HUES48 (cell line): Measurements from ENCODE around the gene BNC2.
A peak's percentile ranks its signal among the peaks of the same experiment; 100 is the strongest.

Source experiments
- H3K27ac ChIP-seq: one replicate; pipeline ENCODE4 v1.7.0; 2013; ENCODE audit warnings: low read depth, low read length, inconsistent platforms
- H3K27me3 ChIP-seq: 2 replicates; pipeline ENCODE4 v1.6.1; 2013; ENCODE audit warnings: mild to moderate bottlenecking, low read length; ENCODE audit not compliant: control insufficient read depth, insufficient read depth
- H3K36me3 ChIP-seq: 2 replicates; pipeline ENCODE4 v1.6.1; 2013; ENCODE audit warnings: low read length; ENCODE audit not compliant: control insufficient read depth, insufficient read depth
- H3K4me1 ChIP-seq: 2 replicates; pipeline ENCODE4 v1.6.1; 2013; ENCODE audit warnings: mild to moderate bottlenecking, low read length; ENCODE audit not compliant: control insufficient read depth, insufficient read depth
- H3K4me3 ChIP-seq: 2 replicates; pipeline ENCODE4 v1.5.1; 2013; ENCODE audit warnings: mild to moderate bottlenecking, low read depth, low read length
- H3K9ac ChIP-seq: 2 replicates; pipeline ENCODE4 v1.6.1; 2013; ENCODE audit warnings: mild to moderate bottlenecking, low read depth, low read length, moderate library complexity
- H3K9me3 ChIP-seq: 2 replicates; pipeline ENCODE4 v1.6.1; 2013; ENCODE audit warnings: low read length; ENCODE audit not compliant: control insufficient read depth, insufficient read depth

Gene BNC2

DNA sequence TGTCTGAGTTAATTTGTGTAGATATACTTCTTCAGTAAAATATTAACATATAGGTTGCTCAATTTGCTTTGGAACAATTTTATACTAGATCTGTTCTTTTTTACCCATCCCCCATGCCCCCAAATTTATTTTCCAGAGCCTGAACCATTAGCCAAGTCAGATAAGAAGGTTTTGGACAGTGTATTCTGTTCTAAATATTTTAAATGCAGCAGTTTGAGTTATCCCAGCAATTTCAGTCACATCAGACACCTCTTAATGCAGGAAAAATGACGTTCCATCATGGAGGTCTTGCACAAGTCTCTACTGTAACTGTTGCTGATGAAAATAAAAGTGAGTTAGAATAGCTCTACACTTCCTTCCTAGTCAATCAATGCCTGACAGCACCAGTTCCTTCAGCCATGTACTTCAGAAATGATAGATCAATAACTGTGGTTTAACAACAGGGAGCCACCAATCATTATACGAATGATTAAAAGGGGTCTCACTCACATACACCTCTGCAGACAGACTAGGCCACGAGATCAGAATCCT, 215.8 kb downstream of the BNC2 start:
- no peaks in the 10 kb centered on the region for H3K36me3 ChIP-seq
- H3K9me3 ChIP-seq = no peaks in the 10 kb centered on the region
- H3K27me3 ChIP-seq = no peaks in the 10 kb centered on the region
- H3K4me3 ChIP-seq = no peak overlapping the region
- H3K9ac ChIP-seq = no peak overlapping the region
- no peak overlapping the region for H3K27ac ChIP-seq
- peaks cover 71% of the 10 kb centered on the region for H3K4me1 ChIP-seq

DNA sequence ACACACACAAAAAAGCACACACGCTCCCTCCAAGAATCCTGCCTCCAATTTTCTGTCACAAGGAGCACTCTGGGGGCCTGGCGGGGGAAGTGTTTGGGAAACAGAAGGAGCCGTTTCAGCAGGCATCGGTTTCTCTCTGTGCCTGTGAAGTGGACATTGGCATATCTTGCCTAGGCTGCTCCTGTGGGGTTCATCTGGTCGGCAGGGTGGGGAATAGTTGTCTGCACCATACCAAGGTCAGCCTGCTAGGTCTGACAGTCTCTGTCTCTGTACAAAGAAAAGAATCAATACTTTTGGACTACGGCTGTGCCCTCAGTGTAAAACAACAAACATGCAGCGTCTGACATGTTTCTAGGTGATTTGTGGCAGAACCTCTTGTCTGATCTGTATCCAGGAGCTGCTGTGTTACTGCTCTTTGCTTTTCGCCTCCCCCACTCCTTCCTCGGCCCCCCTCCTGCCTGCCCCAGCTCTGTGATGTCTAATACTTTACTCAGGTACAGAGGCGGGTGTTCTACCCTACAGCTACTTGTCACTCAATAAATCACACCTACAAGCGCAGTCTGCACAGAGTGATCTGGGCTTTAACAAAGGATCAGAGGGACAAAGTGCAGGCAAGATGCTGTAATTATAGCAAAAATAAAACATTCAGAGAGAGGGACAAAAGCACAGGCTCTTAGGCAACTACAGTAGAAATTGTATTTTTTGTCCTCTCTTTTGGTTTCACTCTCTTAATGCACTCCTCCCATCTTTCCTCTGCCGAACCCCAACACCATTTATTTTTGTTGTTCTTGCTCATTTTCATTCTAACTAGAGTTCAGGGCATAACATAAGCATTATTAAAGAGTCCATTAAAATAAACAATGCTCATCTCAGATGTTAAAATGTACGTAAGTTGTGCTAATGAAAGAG, 216.7 kb downstream of the BNC2 start:
- H3K36me3 ChIP-seq = no peaks in the 10 kb centered on the region
- no peak overlapping the region for H3K27ac ChIP-seq
- 0 out of 2 replicates have a peak overlapping the region, but pooled peaks have one; percentile 6 for H3K9ac ChIP-seq

GRCh38 chr9:16652582-16652981, 217.9 kb downstream of the BNC2 start:
- no peak overlapping the region for H3K4me3 ChIP-seq
- H3K27me3 ChIP-seq = no peaks in the 10 kb centered on the region
- no peak overlapping the region for H3K9ac ChIP-seq
- no peaks in the 10 kb centered on the region for H3K9me3 ChIP-seq
- peak overlapping the region; percentile 39 for H3K27ac ChIP-seq
- H3K36me3 ChIP-seq = no peaks in the 10 kb centered on the region
- H3K4me1 ChIP-seq = peaks cover 82% of the 10 kb centered on the region

More for the DNA sequence above, 216.7 kb downstream of the BNC2 start:
- Histone ChIP-seq H3K9me3 (no peaks in the 10 kb centered on the region), H3K4me1 (peaks cover 80% of the 10 kb centered on the region), H3K4me3 (peak overlapping the region; percentile 4; the same call in 1 of the 2 replicates), H3K27me3 (no peaks in the 10 kb centered on the region)

GRCh38 chr9:16651446-16651964, 219.0 kb downstream of the BNC2 start:
- Histone ChIP-seq H3K4me3 (no peak overlapping the region), H3K9me3 (no peaks in the 10 kb centered on the region), H3K36me3 (no peaks in the 10 kb centered on the region), H3K9ac (no peak overlapping the region), H3K27ac (no peak overlapping the region), H3K4me1 (peaks cover 73% of the 10 kb centered on the region), H3K27me3 (no peaks in the 10 kb centered on the region)

GRCh38 chr9:16645970-16646369, 224.5 kb downstream of the BNC2 start:
- Histone ChIP-seq H3K27me3 (no peaks in the 10 kb centered on the region), H3K27ac (no peak overlapping the region), H3K4me3 (no peak overlapping the region), H3K9ac (no peak overlapping the region), H3K36me3 (no peaks in the 10 kb centered on the region), H3K9me3 (no peaks in the 10 kb centered on the region), H3K4me1 (peaks cover 25% of the 10 kb centered on the region)

DNA sequence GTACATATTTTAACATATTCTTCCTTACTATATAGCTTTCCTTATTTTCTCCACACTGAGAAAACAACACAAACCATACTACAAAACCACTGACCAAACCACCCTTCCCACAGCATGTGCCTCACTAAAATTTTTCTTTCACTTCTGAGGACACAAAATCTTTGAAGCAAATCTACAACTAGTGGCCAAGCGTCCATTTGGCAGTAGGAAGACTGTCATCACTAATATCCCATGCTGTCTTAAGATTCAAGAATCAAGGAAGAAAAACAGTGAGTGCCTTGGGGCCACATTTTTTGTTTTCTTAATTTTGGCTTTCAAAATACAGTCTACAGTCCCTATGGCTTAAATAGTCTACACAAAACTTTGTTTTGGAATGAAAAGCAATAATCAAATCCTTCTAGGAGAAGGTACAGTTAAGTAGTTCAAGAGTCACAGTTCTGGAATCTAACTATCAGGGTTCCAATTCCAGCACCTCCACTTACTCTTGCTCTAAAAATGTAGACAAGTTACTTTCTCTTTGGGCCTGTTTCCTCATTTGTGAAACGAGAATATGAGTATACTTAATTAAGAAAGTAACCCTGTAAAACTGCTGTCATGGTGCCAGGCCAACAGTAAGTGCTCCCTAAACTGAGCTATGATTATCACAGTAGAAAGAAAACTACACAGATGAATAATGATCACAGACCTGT, 227.9 kb downstream of the BNC2 start:
- no peak overlapping the region for H3K9ac ChIP-seq
- no peaks in the 10 kb centered on the region for H3K9me3 ChIP-seq
- no peaks in the 10 kb centered on the region for H3K36me3 ChIP-seq
- H3K4me1 ChIP-seq = peaks cover 16% of the 10 kb centered on the region
- no peak overlapping the region for H3K27ac ChIP-seq
- H3K4me3 ChIP-seq = no peak overlapping the region
- H3K27me3 ChIP-seq = no peaks in the 10 kb centered on the region

DNA sequence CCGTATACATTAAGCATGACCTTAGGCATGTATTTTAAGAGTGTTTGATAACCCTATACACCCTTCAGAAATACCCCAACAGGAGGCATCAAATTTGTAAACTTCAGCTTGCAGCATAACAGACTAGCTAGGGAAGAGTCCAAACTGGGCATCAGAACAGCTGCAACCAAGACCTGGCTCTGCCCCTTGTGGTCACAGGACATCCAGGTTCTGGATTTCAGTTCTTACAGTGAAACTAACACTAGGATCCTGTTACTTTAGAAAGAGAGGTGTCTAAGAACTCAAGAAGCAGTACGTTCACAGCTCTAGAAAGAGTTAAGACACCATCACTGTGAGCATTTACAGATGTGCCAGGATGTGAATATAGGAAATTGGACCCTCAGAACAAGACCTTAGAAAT, 229.8 kb downstream of the BNC2 start:
- Histone ChIP-seq H3K9ac (no peak overlapping the region), H3K4me1 (peaks cover 26% of the 10 kb centered on the region), H3K27ac (no peak overlapping the region), H3K27me3 (no peaks in the 10 kb centered on the region), H3K4me3 (no peak overlapping the region), H3K9me3 (no peaks in the 10 kb centered on the region), H3K36me3 (no peaks in the 10 kb centered on the region)

GRCh38 chr9:16639644-16640043, 230.8 kb downstream of the BNC2 start:
- Histone ChIP-seq H3K9ac (no peak overlapping the region), H3K4me3 (no peak overlapping the region), H3K36me3 (no peaks in the 10 kb centered on the region), H3K27me3 (no peaks in the 10 kb centered on the region), H3K4me1 (peaks cover 23% of the 10 kb centered on the region), H3K27ac (no peak overlapping the region), H3K9me3 (no peaks in the 10 kb centered on the region)

DNA sequence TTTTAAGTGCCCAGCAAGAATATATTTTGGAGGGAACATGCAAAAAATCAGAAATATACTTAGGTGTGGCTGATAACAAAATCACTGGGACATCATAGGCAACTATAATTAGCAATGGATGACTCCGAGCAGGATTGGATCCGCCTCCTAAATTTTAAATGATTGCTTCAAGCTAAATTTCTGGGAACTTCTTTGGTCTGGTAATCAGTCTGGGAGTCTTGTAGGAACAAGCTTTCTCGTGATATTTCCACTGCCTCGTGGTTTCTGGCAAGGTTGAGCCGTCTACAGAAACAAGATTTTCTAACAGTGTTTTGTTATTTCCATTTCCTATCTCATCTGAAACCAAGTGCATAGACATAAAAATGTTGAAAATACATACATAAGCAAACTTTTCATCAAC, 232.6 kb downstream of the BNC2 start:
- H3K4me1 ChIP-seq = peaks cover 20% of the 10 kb centered on the region

GRCh38 chr9:16637218-16637617, 233.3 kb downstream of the BNC2 start:
- Histone ChIP-seq H3K9me3 (no peaks in the 10 kb centered on the region), H3K4me1 (peaks cover 20% of the 10 kb centered on the region), H3K4me3 (no peak overlapping the region), H3K36me3 (no peaks in the 10 kb centered on the region), H3K9ac (no peak overlapping the region), H3K27me3 (no peaks in the 10 kb centered on the region), H3K27ac (no peak overlapping the region)

More for the DNA sequence above, 232.6 kb downstream of the BNC2 start:
- Histone ChIP-seq H3K27ac (no peak overlapping the region), H3K9me3 (no peaks in the 10 kb centered on the region), H3K4me3 (no peak overlapping the region), H3K36me3 (no peaks in the 10 kb centered on the region), H3K9ac (no peak overlapping the region), H3K27me3 (no peaks in the 10 kb centered on the region)

DNA sequence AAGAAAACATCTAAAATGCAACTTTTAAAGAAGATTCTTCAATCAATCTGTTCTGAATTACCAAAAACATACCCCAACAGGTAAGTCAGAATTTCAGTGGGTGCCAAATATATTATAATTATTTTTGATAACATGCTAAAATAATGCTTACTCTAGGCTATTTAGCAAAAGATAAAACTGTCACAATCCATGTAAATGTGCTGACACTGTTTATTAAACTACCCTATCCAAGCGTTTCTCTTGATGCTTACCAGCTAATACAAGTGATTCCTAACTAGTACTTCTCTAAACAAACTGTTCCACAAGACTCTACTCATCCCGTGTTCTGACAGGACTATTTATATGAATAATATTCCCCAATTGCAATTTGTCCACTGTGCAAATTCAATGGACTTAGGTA, 236.7 kb downstream of the BNC2 start:
- peaks cover 18% of the 10 kb centered on the region for H3K4me1 ChIP-seq
- no peak overlapping the region for H3K27ac ChIP-seq
- H3K36me3 ChIP-seq = no peaks in the 10 kb centered on the region
- no peak overlapping the region for H3K4me3 ChIP-seq
- no peaks in the 10 kb centered on the region for H3K27me3 ChIP-seq
- no peaks in the 10 kb centered on the region for H3K9me3 ChIP-seq
- no peak overlapping the region for H3K9ac ChIP-seq
